NT2/D1 (cell line): ENCODE measurements around the gene FNDC3B.

ENCODE experiments used
- DNase-seq: peaks from one replicate; pipeline ENCODE4 v3.0.0-alpha.2; 2011; ENCODE audit warnings: low read depth, low spot score
- H3K27me3 ChIP-seq: 2 replicates; pipeline ENCODE4 v1.6.0; 2011; ENCODE audit warnings: mild to moderate bottlenecking; ENCODE audit not compliant: insufficient read length, insufficient read depth
- H3K36me3 ChIP-seq: 2 replicates; pipeline ENCODE4 v1.6.1; 2011; ENCODE audit warnings: mild to moderate bottlenecking, low read length, mixed read lengths; ENCODE audit not compliant: insufficient read depth, insufficient read length
- H3K4me1 ChIP-seq: 2 replicates; pipeline ENCODE4 v1.5.1; 2011; ENCODE audit not compliant: insufficient read depth, insufficient read length
- H3K4me3 ChIP-seq: 2 replicates; pipeline ENCODE4 v1.5.1; 2011; ENCODE audit warnings: low read depth; ENCODE audit not compliant: insufficient read length
- H3K9ac ChIP-seq: 2 replicates; pipeline ENCODE4 v1.6.0; 2011; ENCODE audit warnings: low read depth; ENCODE audit not compliant: insufficient read length
- H3K9me3 ChIP-seq: 2 replicates; pipeline ENCODE4 v1.5.1; 2011; ENCODE audit warnings: mild to moderate bottlenecking, low read length; ENCODE audit not compliant: insufficient read depth
- SUZ12 ChIP-seq: IDR thresholded peaks from 2 replicates; pipeline ENCODE4 v1.6.1; 2011; ENCODE audit not compliant: insufficient read length, insufficient read depth; ENCODE audit errors: extremely low read depth
- YY1 ChIP-seq: IDR thresholded peaks from 2 replicates; pipeline ENCODE4 v1.6.1; 2011; ENCODE audit not compliant: insufficient read length, insufficient read depth
- ZNF274 ChIP-seq: IDR thresholded peaks from 2 replicates; pipeline ENCODE4 v1.6.1; 2011; ENCODE audit warnings: mild to moderate bottlenecking, low read depth, low read length

The FNDC3B gene

DNA sequence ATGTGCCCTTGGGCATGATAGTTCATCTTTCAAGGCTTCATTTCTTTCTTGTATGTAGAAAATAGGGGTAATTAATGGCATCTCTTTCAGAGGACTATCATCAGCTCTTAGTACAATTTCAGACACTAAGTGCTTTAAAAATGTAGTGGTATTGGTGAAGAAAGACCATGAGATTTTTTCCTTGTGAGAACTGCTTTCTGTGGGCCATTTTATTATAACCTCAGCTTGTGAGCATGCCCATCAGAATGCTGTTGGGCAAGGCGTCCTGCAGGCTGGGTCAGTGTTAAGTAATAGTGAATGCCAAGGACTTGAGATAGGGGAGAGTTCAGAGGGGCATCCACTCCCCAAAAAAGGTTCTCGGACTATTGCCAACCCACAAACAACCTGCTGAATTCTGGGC lies 221.0 kb downstream of the FNDC3B start:
- peaks cover 46% of the 10 kb centered on the region for H3K36me3 ChIP-seq
- no peak for TF ChIP-seq ZNF274
- TF ChIP-seq SUZ12: no peak
- no peak for TF ChIP-seq YY1
- DNase-seq: no peak
- H3K9me3 ChIP-seq: no peaks in the 10 kb centered on the region
- H3K9ac ChIP-seq: no peak overlapping the region
- H3K27me3 ChIP-seq: no peaks in the 10 kb centered on the region
- no peaks in the 10 kb centered on the region for H3K4me1 ChIP-seq
- no peak overlapping the region for H3K4me3 ChIP-seq

- Histone ChIP-seq H3K9ac (no peak overlapping the region), H3K27me3 (no peaks in the 10 kb centered on the region), H3K36me3 (peaks cover 46% of the 10 kb centered on the region), H3K9me3 (no peaks in the 10 kb centered on the region), H3K4me3 (no peak overlapping the region), H3K4me1 (no peaks in the 10 kb centered on the region)
- DNase-seq: no peak
- TF ChIP-seq SUZ12 (no peak), ZNF274 (no peak), YY1 (no peak)
These were observed 221.7 kb downstream of the FNDC3B start for GRCh38 chr3:172261054-172261453.

GRCh38 chr3:172262991-172263608 lies 223.7 kb downstream of the FNDC3B start:
- no peaks in the 10 kb centered on the region for H3K9me3 ChIP-seq
- DNase-seq: no peak
- no peak for TF ChIP-seq YY1
- no peak for TF ChIP-seq ZNF274
- no peak for TF ChIP-seq SUZ12
- H3K9ac ChIP-seq: no peak overlapping the region
- H3K27me3 ChIP-seq: no peaks in the 10 kb centered on the region
- no peak overlapping the region for H3K4me3 ChIP-seq
- peaks cover 43% of the 10 kb centered on the region for H3K36me3 ChIP-seq
- H3K4me1 ChIP-seq: peaks cover 4% of the 10 kb centered on the region

DNA sequence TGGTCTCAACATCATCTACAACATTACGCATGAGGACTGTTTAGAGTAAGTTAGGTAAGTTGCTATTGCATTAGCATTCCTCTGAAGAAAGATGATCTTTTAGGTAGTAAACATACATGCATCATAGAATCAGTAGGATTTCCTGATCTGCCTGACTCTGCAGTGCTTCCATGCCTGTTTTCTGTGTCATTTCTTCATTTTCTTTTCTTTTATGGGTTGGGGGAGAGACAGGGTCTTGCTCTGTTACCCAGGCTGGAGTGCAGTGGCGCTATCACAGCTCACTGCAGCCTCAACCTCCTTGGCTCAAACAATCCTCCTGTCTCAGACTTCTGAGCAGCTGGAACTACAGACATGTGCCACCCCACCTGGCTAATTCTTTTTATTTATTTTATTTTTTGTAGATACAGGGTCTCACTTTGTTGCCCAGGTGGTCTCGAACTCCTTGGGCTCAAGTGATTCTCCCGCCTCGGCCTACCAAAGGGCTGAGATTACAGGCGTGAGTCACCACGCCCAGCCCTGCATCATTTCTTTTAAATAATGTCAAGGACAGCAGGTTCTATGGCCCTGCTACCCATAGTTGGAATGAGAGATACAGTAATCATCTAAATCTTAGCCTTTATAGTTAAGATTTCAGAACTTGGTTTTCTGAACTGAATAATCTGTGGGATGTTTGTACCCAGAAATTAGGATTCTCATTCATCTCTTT lies 224.6 kb downstream of the FNDC3B start:
- H3K9me3 ChIP-seq: no peaks in the 10 kb centered on the region
- no peak overlapping the region for H3K4me3 ChIP-seq
- H3K9ac ChIP-seq: no peak overlapping the region
- H3K36me3 ChIP-seq: peaks cover 38% of the 10 kb centered on the region
- TF ChIP-seq SUZ12 (no peak), YY1 (no peak), ZNF274 (no peak)
- H3K4me1 ChIP-seq: peaks cover 4% of the 10 kb centered on the region
- DNase-seq: no peak
- no peaks in the 10 kb centered on the region for H3K27me3 ChIP-seq

DNA sequence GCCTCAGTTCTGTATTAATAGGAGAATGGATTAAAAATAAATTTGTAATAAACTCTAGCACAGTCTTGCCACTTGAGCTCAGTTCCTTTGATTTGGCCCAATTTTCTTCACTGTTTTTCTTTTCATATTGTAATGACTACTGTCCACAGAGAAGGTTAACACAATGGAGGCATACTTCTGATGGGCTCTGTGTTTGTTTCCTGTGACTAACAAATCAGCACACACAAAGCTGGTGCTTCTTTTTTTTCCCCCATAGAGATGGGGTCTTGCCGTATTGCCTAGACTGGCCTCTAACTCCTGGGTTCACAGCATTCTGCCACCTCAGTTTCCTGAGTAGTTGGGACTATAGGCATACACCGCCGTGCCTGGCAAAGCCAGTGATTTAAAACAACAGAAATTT lies 226.7 kb downstream of the FNDC3B start:
- H3K36me3 ChIP-seq: peaks cover 34% of the 10 kb centered on the region
- H3K4me1 ChIP-seq: peaks cover 4% of the 10 kb centered on the region
- no peak overlapping the region for H3K9ac ChIP-seq
- no peaks in the 10 kb centered on the region for H3K27me3 ChIP-seq
- TF ChIP-seq YY1 (no peak), SUZ12 (no peak), ZNF274 (no peak)
- no peak for DNase-seq
- no peaks in the 10 kb centered on the region for H3K9me3 ChIP-seq
- H3K4me3 ChIP-seq: no peak overlapping the region

DNA sequence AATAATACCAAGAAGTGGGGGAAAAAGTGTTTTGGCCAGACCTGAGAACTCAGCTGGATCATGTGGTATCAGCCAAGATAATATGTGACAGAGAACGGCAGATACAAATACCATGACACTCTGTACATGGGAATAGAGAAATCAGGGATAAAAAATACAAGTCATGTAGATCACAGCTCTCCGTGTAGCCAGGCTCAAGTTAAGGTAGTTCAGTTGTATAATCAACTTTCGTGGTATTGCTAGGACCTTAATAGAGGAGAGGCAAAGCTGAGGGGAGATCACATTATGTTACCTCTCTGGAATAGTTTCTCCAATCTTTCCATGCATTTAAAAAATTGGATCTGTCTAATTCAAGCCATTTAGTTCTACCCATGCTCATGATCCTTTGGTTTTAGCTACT lies 229.0 kb downstream of the FNDC3B start:
- Histone ChIP-seq H3K4me3 (no peak overlapping the region), H3K9me3 (no peaks in the 10 kb centered on the region), H3K36me3 (peaks cover 36% of the 10 kb centered on the region), H3K9ac (no peak overlapping the region), H3K27me3 (no peaks in the 10 kb centered on the region), H3K4me1 (peaks cover 4% of the 10 kb centered on the region)
- TF ChIP-seq YY1 (no peak), SUZ12 (no peak), ZNF274 (no peak)
- DNase-seq: no peak

- Histone ChIP-seq H3K27me3 (no peaks in the 10 kb centered on the region), H3K4me1 (peaks cover 4% of the 10 kb centered on the region), H3K36me3 (peaks cover 36% of the 10 kb centered on the region), H3K9ac (no peak overlapping the region), H3K9me3 (no peaks in the 10 kb centered on the region), H3K4me3 (no peak overlapping the region)
- no peak for DNase-seq
- no peak for TF ChIP-seq SUZ12
These were observed 229.5 kb downstream of the FNDC3B start for GRCh38 chr3:172268868-172269267.
